HG03342 (cell line): Measurements from ENCODE around the gene KIN.
"Not testable (repeated sequence)": the region's sequence is repeated elsewhere in the genome, so short reads cannot be mapped to it uniquely, and the experiment has no call there.

ENCODE experiments used
- ATAC-seq: cut with Tn5 transposase; IDR thresholded peaks from one replicate; pipeline ENCODE4 v1.9.1; 2021; ENCODE audit warnings: mild to moderate bottlenecking, moderate library complexity; ENCODE audit not compliant: unreplicated experiment

The KIN gene

DNA sequence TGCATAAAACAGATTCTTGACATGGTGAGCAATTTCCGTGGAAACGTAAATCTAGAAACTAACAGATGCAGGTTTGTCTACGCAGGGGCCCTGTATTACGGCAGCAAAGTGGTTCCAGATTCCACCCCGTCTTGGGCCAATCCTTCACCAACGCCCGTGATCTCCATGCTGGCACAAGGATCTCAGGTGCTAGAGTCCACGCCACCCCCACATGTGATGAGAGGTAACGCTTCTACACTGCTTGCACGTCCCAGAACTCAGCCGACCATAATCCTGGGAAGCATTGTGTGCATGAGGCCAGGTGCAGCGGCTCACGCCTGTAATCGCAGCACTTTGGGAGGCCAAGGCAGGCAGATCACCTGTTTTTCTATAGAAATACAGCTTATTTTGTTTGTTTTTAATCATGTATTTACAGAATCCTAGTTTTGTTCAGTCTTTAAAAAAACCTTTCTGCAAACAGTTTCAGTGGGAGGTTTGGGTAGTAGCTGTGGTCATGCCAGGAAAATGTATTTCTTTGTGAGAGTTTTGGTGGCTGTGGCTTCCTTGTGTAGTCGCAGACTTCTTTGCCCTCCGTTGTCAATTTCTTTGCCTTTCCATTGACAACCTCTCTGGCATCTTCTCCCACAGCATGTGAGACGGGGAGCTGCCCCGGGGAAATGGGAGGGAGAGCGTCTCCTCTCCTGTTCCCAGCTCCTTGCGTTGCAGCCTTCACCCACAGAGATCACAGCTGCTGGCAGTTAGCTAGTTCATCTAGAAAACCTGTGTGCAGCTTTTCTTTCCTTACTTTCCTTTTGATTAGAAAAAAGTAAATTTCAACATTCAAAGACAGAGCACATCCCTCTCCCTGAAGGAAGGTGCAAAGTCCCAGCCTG is 49.0 kb downstream of the KIN start:
- ATAC-seq = no peak

GRCh38 chr10:7734821-7735220 is 53.0 kb downstream of the KIN start:
- no peak for ATAC-seq

DNA sequence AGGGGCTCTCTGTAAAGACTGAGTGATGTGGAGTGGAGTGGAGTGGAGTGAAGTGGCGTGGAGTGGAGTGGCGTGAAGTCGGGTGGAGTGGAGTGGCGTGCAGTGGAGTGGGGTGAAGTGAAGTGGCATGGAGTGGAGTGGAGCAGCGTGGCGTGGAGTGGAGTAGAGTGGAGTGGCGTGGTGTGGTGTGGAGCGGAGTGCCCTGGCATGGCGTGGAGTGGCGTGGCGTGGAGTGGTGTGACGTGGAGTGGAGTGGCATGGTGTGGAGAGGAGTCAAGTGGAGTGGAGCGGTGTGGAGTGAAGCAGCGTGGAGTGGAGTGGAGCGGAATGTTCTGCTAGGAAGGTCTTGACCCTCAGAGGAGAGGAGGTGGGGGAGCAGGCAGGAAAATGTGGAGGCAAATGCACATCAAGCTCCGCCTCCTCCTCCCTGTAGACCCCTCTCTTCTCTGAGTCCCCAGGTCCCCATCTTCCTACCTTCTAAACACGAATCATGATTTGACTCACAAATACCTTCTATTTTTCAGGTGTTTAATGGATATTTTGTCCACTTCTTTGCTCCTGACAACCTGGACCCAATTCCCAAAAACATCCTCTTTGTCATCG is 64.8 kb downstream of the KIN start:
- no peak for ATAC-seq

- no peak for ATAC-seq
Measured at GRCh38 chr10:7720478-7720877, 67.3 kb downstream of the KIN start.

- ATAC-seq = no peak
Measured at GRCh38 chr10:7718685-7719084, 69.1 kb downstream of the KIN start.

GRCh38 chr10:7717767-7718166 is 70.0 kb downstream of the KIN start:
- no peak for ATAC-seq

DNA sequence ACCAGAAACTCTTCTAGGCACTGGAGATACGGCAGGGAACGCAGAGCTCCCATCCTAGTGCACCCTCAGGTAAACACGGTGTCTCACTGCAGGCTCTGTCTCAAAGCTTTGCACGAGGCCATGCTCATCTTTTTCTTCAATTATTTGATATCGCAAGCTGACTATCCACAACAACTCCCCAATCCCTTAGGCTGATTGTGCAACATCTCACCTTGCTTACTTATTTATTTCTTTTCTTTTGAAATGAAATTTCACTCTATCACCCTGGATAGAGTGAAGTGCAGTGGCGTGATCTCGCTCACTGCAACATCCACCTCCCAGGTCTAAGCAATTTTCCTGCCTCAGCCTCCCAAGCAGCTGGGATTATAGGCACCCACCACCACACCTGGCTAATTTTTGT is 72.3 kb downstream of the KIN start:
- no peak for ATAC-seq

DNA sequence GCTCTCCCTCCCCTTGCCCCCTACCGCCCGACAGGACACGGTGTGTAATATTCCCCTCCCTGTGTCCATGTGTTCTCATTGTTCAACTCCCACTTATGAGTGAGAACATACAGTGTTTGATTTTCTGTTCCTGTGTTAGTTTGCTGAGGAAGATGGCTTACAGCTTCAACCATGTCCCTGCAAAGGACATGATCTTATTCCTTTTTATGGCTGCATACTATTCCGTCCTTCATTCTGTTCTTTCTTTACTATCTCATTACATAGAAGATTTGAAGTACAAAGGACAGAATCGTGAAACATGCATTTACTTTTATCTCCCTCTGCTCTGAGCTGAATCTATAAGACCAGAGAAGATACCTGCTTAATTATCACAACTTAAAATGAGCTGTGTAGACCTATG is 76.7 kb downstream of the KIN start:
- ATAC-seq = not testable (repeated sequence)

GRCh38 chr10:7710446-7710845 is 77.3 kb downstream of the KIN start:
- ATAC-seq = no peak

GRCh38 chr10:7708832-7709231 is 79.0 kb downstream of the KIN start:
- no peak for ATAC-seq

DNA sequence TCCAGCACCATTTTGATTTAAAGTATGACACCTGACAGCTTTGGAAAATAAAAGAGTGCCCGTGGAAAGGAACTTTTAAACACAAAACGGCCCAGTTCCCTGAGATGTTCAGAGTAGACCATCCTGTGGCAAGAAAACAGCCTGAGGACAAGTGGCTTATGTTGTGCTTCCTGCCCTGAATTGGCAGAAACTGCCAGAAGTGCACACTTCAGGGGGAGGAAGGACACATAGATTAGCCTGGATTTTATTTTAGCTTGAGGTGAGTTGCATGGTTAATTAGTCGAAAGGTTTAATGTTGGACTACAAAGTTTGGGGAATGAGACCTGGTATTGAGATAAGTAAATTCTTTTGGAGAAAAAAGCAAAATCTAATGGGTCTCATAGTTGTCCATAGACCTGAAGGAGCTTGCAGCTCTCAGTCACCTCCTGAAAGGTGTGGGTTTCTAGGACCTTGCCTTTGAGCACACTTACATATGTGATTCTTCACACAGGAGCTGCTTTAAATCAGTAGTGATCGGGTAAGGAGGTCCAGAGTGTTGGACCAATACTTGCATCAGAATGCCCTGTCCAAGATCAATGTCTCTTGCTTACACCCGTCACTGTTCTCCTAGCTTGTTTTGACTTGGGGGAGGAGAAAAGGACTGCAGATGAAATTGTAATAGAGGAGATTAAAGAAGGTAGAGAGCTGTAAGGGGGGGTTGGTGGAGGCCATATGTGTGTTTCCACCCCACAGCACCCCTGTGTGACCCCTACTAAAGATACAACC is 79.8 kb downstream of the KIN start:
- ATAC-seq = no peak

- ATAC-seq = no peak
Measured at GRCh38 chr10:7707102-7707501, 80.7 kb downstream of the KIN start.

DNA sequence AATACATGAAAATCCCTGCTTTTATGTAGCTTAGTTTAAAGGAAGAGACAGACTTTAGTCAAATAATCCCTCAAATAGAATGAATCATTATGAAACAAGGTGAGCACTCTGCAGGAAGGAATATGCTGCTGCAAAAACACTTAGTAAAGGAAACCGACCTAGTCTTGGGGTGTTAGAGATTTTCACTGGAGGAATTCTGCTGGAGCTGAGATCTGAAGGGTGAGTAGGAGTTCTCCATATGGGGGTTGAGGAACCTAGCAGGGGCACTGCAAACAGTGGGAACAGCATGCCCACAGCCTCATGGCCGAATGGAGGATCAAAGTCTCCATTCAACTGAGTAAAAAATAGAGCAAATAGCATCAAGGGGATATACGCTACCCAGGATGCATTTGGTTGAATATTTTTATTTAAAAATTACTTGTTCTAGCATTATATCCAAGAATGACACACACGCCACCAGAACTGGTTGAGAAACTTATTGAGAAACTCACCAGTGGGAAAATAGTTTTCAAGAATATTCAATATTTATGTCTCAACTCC is 81.2 kb downstream of the KIN start:
- no peak for ATAC-seq

DNA sequence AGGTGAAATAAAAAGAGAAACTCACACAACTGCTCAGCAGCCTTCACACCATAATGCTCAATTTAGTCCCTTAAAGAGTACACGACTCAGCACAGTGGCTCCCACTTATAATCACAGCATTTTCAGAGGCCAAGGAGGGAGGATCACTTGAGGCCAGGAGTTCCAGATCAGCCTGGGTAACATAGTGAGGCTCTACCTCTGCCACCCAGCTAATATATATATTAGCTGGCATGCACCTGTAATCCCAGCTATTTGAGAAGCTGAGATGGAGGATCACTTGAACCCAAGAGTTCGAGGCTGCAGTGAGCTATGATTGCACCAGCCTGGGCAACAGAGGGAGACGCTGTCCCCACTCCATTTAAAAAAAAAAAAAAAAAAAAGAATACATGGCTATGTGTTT is 82.5 kb downstream of the KIN start:
- no peak for ATAC-seq

DNA sequence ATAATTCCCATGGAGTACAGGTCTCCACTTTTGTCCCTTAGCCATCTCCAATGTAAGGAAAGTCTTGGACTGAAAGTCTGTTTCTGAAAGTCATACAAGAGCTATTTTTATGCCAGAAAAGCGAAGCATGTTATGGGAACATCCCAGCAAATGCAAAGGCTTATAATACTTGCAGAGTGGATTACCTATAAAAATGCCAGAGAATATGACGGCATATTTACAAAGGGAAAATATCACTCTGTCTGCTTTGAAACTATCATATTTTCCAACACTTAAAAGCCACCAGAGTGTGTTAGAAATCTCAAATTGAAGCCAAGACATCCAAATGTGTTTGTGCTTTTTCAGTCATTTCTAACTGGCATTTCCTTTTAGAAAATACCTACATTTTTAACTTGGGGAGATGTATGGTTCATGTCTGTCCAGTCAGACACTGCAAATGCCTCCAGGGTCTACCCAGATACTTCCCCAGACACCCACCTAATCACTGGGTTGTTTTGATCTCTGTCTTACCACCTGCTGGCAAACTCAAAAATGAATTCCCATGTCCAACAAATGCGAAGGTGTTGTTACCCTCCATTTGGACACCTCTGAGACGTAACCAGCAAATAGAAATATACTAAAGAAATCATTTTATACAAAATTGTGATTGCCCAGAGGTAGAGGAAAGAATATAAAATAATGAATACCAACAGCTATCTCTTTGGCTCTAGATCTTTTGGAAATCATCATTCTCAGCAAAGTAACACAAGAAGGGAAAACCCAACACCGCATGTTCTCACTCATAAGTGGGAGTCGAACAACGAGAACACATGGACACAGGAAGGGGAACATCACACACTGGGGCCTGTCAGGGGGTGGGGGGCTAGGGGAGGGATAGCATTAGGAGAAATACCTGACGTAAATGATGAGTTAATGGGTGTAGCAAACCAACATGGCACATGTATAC is 83.4 kb downstream of the KIN start:
- ATAC-seq = no peak

GRCh38 chr10:7703140-7703539 is 84.7 kb downstream of the KIN start, which contains the start of gene ITIH2:
Gene ITIH2 (plus strand): TSS chr10:7703316. CDS start chr10:7703435, 119 bp downstream.
- ATAC-seq = no peak

DNA sequence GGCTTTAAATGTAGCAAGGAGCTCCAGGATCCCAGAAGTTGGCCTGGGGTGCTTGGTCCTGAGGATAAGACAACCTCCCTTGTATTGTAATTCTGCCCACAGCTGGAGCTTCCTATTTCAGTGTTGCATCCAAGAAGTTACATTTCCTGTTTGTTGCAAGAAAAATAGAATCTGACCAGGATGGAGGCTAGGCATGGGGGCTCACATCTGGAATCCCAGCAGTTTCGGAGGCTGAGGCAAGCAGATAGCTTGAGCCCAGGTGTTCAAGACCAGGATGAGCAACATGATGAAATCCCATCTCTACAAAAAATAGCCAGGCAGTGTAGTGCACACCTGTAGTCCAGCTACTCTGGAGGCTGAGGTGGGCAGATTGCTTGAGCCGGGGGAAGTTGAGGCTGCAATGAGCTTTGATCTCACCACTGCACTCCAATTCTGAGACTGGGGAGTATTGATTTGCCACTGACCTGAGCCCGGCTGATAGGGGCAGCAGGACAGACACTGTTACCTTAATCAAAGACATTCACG is 85.4 kb downstream of the KIN start:
- ATAC-seq = no peak

DNA sequence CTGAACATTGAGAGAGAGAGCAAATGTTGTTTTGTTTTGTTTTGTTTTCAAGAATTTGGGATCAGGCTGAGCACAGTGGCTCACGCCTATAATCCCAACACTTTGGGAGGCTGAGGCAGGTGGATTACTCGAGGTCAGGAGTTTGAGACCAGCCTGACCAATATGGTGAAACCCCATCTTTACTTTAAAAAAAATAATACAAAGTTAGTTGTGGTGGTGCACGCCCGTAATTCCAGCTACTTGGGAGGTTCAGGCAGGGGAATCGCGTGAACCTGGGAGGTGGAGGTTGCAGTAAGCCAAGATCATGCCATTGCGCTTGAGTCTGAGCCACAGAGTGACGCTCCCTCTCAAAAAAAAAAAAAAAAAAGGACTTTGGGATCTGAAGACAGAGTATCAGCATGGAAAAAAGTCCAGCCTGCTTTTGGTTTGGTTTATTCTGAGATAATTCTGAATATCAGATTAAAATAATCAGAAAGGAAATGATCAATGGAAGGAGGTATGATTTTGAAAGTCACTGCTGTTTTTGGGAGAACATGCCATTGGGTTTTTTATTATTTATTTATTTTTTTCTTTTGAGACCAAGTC is 86.5 kb downstream of the KIN start:
- ATAC-seq = no peak
